ENCODE data around the gene FOXL3. TPM values are rescaled to one million over a fixed set of nuclear protein-coding genes. Genes with fewer than 3 reads are reported as not detected.
A peak's percentile ranks its signal among the peaks of the same experiment; 100 is the strongest.
"Not testable (repeated sequence)": the region's sequence is repeated elsewhere in the genome, so short reads cannot be mapped to it uniquely, and the experiment has no call there.

Gene FOXL3
- total RNA-seq, 1 donor from 2014 or later: not detected

GRCh38 chr7:255038-255435 lies 34.9 kb upstream of the FOXL3 start:
- DNase-seq (ENCODE audit: low spot score): no peak

- no peak for DNase-seq (ENCODE audit: low spot score)
Measured at GRCh38 chr7:255721-256361, 34.1 kb upstream of the FOXL3 start.

- no peak for DNase-seq (ENCODE audit: low spot score)
Measured at GRCh38 chr7:256461-256940, 33.5 kb upstream of the FOXL3 start.

GRCh38 chr7:256981-257646 lies 32.9 kb upstream of the FOXL3 start:
- peak; percentile 15 for DNase-seq (ENCODE audit: low spot score)

- DNase-seq (ENCODE audit: low spot score): no peak
Measured at GRCh38 chr7:257647-257992, 32.4 kb upstream of the FOXL3 start.

GRCh38 chr7:258476-259190 lies 31.3 kb upstream of the FOXL3 start:
- DNase-seq (ENCODE audit: low spot score): no peak

GRCh38 chr7:259191-259505 lies 30.8 kb upstream of the FOXL3 start:
- no peak for DNase-seq (ENCODE audit: low spot score)

- DNase-seq (ENCODE audit: low spot score): no peak
Measured at GRCh38 chr7:259751-260405, 30.1 kb upstream of the FOXL3 start.

- no peak for DNase-seq (ENCODE audit: low spot score)
Measured at GRCh38 chr7:260441-261281, 29.3 kb upstream of the FOXL3 start.

GRCh38 chr7:261341-262250 lies 28.4 kb upstream of the FOXL3 start:
- DNase-seq (ENCODE audit: low spot score): no peak

GRCh38 chr7:262251-262572 lies 27.8 kb upstream of the FOXL3 start:
- no peak for DNase-seq (ENCODE audit: low spot score)

GRCh38 chr7:262631-263311 lies 27.2 kb upstream of the FOXL3 start:
- DNase-seq (ENCODE audit: low spot score): not testable (repeated sequence)

- DNase-seq (ENCODE audit: low spot score): not testable (repeated sequence)
Measured at GRCh38 chr7:263483-264351, 26.3 kb upstream of the FOXL3 start.

- DNase-seq (ENCODE audit: low spot score): no peak
Measured at GRCh38 chr7:264541-265191, 25.3 kb upstream of the FOXL3 start.

- DNase-seq (ENCODE audit: low spot score): no peak
Measured at GRCh38 chr7:265192-265997, 24.6 kb upstream of the FOXL3 start.

GRCh38 chr7:265998-266850 lies 23.7 kb upstream of the FOXL3 start:
- no peak for DNase-seq (ENCODE audit: low spot score)
